Hepatocyte (in vitro differentiated cells): ENCODE results near the gene SYTL5.

Experiments used
- CTCF ChIP-seq: fragments of 200-600 bp; sonication (generic); IDR thresholded peaks from 2 replicates; pipeline ENCODE4 v1.5.1; 2016; ENCODE audit warnings: antibody characterized with exemption, mild to moderate bottlenecking; ENCODE audit not compliant: poor library complexity
- EZH2 ChIP-seq: fragments of 200-600 bp; sonication (generic); IDR thresholded peaks from 2 replicates; pipeline ENCODE4 v1.6.1; 2016; ENCODE audit warnings: antibody characterized with exemption, mild to moderate bottlenecking, borderline replicate concordance
- EZH2phosphoT487 ChIP-seq: fragments of 200-600 bp; sonication (generic); IDR thresholded peaks from one replicate; pipeline ENCODE4 v1.6.1; 2018; ENCODE audit warnings: antibody characterized with exemption, mild to moderate bottlenecking, low read depth, moderate library complexity; ENCODE audit not compliant: unreplicated experiment, severe bottlenecking

- TF ChIP-seq CTCF (no peak), EZH2 (no peak), EZH2phosphoT487 (no peak)
Measured at GRCh38 chrX:37993837-37994619, 12.3 kb upstream of the SYTL5 start.
